ENCODE results near the gene RFX3.

GRCh38 chr9:3509926-3510325 is 15.9 kb downstream of the RFX3 start:
- TF ChIP-seq ZNF114 (tag by site-specific recombination; IDR thresholded peaks at IDR 0.05) (no peak), CTCF (tag by site-specific recombination; IDR thresholded peaks at IDR 0.05) (no peak), INSM2 (tag by site-specific recombination; IDR thresholded peaks at IDR 0.05) (no peak), YY1 (tag by site-specific recombination; IDR thresholded peaks at IDR 0.05) (no peak)
